HL-60 (cell line): ENCODE data around the gene CAGE1.
"Not testable (repeated sequence)": the region's sequence is repeated elsewhere in the genome, so short reads cannot be mapped to it uniquely, and the experiment has no call there.

Experiments used
- GABPA ChIP-seq: IDR thresholded peaks from 2 replicates; pipeline ENCODE4 v1.6.1; 2012; ENCODE audit warnings: low read depth
- POLR2AphosphoS5 ChIP-seq: IDR thresholded peaks from 2 replicates; pipeline ENCODE4 v1.6.1; 2012; ENCODE audit warnings: low read depth
- TF ChIP-seq, protein P1 (sequence below): IDR thresholded peaks from one replicate; pipeline ENCODE4 v1.5.1; 2011; ENCODE audit warnings: low read length, control low read depth, inconsistent platforms; ENCODE audit not compliant: insufficient read depth
- TF ChIP-seq, protein P2 (sequence below): IDR thresholded peaks from 2 replicates; pipeline ENCODE4 v1.6.1; 2012; ENCODE audit warnings: low read depth; ENCODE audit not compliant: insufficient replicate concordance

DNA sequence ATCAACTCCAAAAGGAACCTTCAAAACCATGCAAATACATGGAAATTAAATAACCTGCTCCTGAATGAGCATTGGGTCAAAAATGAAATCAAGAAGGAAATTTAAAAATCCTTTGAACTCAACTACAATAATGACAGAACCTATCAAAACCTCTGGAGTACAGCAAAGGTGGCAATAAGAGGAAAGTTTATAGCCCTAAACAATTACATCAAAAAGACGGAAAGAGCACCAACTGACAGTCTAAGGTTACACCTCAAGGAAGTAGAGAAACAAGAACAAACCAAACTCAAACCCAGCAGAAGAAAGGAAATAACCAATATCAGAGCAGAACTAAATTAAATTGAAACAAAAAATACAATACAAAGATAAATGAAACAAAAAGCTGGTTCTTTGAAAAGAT, 39.0 kb downstream of the CAGE1 start:
- TF ChIP-seq, protein P1, sequence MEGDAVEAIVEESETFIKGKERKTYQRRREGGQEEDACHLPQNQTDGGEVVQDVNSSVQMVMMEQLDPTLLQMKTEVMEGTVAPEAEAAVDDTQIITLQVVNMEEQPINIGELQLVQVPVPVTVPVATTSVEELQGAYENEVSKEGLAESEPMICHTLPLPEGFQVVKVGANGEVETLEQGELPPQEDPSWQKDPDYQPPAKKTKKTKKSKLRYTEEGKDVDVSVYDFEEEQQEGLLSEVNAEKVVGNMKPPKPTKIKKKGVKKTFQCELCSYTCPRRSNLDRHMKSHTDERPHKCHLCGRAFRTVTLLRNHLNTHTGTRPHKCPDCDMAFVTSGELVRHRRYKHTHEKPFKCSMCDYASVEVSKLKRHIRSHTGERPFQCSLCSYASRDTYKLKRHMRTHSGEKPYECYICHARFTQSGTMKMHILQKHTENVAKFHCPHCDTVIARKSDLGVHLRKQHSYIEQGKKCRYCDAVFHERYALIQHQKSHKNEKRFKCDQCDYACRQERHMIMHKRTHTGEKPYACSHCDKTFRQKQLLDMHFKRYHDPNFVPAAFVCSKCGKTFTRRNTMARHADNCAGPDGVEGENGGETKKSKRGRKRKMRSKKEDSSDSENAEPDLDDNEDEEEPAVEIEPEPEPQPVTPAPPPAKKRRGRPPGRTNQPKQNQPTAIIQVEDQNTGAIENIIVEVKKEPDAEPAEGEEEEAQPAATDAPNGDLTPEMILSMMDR, result not testable (repeated sequence)
- TF ChIP-seq GABPA, POLR2AphosphoS5: not testable (repeated sequence)
- TF ChIP-seq, protein P2, sequence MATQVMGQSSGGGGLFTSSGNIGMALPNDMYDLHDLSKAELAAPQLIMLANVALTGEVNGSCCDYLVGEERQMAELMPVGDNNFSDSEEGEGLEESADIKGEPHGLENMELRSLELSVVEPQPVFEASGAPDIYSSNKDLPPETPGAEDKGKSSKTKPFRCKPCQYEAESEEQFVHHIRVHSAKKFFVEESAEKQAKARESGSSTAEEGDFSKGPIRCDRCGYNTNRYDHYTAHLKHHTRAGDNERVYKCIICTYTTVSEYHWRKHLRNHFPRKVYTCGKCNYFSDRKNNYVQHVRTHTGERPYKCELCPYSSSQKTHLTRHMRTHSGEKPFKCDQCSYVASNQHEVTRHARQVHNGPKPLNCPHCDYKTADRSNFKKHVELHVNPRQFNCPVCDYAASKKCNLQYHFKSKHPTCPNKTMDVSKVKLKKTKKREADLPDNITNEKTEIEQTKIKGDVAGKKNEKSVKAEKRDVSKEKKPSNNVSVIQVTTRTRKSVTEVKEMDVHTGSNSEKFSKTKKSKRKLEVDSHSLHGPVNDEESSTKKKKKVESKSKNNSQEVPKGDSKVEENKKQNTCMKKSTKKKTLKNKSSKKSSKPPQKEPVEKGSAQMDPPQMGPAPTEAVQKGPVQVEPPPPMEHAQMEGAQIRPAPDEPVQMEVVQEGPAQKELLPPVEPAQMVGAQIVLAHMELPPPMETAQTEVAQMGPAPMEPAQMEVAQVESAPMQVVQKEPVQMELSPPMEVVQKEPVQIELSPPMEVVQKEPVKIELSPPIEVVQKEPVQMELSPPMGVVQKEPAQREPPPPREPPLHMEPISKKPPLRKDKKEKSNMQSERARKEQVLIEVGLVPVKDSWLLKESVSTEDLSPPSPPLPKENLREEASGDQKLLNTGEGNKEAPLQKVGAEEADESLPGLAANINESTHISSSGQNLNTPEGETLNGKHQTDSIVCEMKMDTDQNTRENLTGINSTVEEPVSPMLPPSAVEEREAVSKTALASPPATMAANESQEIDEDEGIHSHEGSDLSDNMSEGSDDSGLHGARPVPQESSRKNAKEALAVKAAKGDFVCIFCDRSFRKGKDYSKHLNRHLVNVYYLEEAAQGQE, result not testable (repeated sequence)
